GM21786 (cell line): ENCODE data around the gene SCRG1.
A peak's percentile ranks its signal among the peaks of the same experiment; 100 is the strongest.

Experiments
- ATAC-seq: cut with Tn5 transposase; IDR thresholded peaks from one replicate; pipeline ENCODE4 v1.9.1; 2021; ENCODE audit not compliant: unreplicated experiment

Gene SCRG1

DNA sequence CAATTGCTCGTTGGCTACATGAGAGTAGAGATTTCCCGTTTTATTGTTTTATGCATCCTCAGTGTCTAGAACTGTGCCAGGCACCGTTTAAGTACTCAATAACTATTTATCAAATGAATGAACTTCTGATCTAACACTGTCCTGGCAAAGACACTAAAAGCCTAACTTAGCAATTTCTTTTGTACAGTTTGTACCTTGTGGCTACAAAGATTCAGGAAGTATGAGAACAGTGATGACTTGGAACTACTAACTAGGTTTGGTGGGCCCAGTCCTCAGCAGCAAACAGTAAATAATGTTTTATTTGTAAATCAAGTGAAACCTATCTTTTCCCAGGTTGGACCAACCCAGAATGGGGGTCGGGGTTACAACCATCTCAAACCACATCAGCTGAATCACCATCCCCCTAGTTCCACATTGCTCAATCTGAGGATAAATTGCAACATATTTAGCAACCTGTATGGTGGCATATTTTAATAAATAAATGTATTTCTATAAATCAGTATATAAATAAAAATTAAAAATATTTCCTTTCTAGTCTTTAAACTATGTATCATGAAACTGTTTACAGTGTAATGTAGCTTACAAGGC lies 12.3 kb upstream of the SCRG1 start:
- ATAC-seq, result no peak

DNA sequence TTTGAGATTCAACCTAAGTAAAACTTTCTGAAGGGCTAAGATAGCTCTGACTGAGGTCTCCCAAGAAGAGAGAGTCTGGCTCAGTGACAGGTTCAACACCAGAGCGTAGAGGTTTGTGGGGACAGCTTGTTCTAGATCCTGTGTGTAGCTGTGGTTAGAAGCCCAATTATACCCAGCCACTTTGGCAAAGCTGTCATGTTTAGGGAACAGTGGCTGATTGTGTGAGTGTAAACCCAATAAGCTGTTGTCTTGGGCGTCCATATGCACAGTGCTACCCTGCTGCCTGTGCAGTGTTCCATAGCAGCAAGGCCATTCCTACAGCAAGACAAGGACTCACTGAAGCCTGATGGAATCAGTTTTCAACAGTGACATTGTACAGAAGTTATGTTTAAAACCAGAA lies 11.2 kb upstream of the SCRG1 start:
- no peak for ATAC-seq

DNA sequence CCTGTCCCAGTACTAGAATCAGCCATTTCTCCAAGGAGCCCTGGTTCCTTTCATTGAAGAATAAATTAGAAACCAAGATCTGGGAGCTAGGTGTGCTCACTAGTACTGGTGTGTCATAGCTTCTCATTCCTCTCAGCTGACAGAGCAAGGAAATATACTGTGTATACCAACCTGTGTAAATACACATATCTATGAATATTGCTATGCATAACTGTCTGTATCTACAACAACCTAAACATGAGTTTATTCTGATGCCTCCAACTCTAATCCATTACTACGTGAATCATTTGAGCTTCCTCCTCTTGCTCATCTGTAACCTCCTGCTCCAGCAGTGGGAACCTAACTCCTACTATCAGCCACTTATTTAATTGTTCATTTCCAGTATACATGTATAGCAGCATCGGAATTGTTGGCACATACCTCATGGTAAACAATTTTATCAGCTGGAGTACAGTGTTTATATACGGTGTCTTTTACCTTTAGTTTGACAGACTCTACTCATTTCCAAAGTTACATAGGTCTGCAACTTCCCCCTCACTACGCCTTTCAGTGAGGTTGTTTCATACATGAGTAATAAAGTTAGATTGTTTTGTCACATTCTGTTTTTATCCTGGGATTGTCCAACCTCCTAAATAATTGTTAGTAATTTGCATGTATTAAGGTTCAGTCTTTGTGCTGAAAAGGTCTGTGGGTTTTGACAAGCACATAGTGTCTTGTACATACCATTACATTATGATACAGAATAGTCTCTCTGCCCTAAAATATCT lies 7.1 kb upstream of the SCRG1 start:
- no peak for ATAC-seq

DNA sequence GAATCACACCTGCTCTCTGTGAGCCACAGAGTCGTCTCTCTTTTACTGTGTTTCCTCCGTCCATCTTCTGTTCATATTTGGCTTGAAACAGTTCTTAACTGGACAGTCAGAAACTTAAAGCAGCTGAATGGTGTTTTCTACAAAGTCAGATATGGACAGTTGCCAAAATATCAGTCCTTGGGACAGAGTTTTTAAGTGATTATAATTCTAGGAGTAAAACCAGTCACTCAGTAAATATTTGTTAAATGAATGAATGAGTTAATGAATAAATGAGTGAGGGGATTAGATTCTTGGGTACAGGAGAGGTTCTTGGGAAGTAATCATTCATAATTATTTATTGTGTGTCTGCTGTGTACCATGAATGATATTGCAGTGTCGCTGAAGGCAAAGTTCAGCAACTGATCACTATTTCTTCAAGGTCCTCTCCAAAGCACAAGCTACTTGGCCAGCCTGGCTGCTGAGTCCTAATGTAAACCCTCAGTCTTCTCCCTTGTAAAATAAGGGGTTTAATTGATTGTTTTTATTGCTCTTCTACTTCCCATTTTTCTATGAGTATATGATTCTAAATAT lies 5.5 kb upstream of the SCRG1 start:
- no peak for ATAC-seq

DNA sequence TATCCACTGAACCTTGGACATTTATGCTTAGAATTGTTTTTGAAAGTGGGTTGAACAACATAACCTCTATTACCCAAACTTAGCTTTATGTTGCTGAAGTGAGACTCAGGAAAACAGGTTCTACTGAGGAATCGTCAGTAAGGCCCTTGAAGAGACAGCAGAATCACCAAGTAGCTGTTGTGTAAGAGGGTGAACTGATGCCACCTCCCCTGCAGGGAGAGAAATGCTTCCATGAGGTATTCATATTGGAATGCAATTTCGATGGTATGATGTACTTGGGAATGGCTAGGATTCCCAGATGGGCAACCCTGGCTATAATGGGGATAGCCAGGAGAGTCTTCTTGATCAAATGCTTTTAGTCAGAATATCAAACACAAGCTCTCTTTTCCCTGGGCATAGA lies 4.1 kb upstream of the SCRG1 start:
- ATAC-seq, result no peak

DNA sequence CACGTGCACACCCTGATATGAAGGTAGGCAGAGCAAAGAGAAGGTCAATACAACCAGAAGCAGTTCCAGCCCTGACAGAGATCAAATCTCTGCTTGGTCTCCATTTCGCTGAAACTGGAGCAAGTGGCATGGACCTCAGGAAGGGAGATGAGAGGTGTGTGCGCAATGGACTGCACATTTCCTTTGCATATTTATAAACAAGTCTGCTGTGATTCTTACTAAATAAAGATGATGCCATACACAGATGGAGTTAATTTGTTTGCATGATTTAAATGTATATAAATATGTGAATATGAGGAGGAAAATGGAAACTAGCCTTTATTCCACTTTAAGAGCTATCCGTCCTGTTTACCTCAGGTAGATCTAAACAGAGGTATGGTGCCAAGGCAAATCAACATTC lies 2.1 kb upstream of the SCRG1 start:
- ATAC-seq, result no peak

DNA sequence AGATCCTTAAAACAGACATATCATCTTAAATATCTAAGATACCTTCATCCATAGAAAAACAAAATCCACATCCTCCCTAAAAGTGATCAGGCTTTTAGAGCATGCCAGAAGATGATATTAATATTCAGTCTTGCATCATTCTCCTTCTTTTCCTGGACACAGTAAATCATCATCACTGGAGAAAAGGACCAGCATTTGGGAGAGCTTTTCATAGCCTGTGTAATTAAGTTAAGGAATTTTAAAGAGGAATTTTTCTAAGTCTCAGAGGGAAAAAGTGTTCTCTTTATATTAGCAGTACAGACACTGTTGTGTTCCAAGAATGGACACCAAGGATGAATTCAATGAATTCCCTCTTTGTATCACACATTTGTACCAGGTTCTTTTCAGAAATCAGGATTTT lies 696 bp downstream of the SCRG1 start:
- no peak for ATAC-seq

DNA sequence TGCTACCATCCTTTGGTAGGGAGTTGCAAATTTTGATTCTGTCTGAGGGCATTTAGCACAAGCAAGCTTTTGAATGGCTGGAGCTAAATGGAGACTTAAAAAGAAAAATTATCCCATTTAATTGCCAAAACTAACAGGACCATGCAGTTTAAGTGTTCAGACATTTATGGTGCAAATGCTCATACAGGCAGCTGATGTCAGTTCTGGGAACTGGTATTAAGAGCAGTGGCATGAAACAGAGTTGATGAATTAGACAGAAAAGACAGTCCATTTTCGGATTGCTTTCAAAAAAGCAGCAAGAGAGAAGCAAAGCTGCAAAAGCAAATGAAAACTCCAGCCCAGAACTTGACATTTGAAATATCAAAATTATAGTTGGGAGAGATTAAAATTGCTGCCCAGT lies 1.3 kb downstream of the SCRG1 start:
- no peak for ATAC-seq

DNA sequence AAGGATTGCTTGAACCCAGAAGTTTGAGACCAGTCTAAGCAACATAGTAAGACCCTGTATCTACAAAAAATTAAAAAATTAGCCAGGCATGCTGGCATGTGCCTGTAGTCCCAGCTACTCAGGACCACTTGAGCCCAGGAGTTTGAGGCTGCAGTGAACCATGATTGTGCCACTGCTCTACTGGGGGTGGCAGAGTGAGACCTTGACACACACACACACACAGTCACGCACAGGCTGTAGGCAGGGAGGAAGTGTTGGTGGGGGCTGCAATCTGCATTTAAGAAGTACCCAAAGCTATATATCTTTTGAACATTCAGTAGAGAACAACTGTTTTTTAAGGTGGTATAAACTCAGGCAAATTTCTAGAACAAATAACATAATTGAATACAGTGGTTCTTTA lies 7.2 kb downstream of the SCRG1 start:
- ATAC-seq, result no peak

DNA sequence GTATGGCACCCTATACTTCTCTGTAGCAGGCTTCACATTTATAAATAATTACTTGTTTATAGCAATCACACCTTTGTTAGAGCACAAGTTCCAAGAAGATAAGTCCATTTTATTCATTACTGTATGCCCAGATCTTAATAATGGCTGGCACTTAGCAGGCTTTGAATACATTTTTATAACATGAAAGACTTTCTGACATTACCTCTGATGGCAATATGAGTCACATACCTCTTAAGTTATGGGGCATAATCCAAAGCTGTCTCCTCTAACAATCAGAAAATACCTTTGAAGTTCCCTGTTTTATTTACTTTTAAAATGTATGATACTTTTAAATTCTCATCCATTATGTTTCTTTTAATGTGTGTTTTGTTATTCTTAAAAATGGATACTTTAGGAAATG lies 12.2 kb downstream of the SCRG1 start:
- ATAC-seq, result no peak

DNA sequence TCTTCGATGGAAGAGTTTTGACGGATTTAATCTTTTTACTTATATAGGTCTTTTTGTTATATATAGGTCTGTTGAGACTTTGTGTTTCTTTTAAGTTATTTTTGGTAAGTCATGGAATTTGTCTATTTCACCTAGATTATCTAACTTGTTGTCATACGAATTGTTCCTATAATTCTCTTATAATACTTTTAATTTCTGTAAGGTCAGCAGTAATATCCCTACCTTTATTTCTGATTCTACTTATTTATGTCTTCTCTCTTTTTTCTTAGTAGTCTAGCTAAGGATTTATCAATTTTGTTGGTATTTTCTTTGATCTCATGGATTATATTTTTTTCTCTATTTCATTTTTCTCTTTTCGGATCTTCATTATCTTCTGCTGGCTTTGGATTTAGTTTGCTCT lies 16.6 kb downstream of the SCRG1 start:
- no peak for ATAC-seq

DNA sequence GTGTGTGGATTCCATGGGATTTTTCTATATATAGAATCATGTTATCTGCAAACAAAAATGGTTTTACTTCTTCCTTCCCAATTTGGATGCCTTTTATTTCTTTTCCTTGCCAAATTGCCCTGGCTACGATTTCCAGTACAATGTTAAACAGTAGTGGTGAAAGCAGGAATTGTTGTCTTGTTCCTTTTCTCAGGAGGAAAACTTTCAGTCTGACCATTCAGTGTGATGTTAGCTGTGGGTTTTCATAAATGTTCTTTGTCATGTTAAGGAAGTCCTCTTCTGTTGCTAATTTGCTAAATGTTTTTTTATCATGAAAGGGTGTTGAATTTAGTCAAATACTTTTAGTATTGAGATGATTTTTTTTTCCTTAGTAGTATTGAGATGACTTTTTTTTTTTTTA lies 17.3 kb downstream of the SCRG1 start:
- ATAC-seq, result no peak

DNA sequence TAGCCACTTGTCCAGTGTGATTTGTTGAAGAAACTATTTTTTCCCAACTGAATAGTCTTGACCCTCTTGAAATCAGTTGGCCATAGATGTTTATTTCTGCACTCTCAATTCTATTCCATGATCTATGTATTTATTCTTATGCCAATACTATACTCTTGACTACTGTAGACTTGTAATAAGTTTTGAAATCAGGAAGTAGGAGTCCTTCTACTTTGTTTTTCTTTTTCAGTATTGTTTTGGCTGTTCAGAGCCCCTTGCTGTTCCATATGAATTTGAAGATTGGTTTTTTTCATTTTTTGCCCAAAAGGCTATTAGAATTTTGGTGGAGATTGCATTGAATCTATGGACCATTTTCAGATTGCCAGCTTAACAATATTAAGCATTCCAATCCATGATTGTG lies 17.9 kb downstream of the SCRG1 start:
- peak; percentile 69 for ATAC-seq

DNA sequence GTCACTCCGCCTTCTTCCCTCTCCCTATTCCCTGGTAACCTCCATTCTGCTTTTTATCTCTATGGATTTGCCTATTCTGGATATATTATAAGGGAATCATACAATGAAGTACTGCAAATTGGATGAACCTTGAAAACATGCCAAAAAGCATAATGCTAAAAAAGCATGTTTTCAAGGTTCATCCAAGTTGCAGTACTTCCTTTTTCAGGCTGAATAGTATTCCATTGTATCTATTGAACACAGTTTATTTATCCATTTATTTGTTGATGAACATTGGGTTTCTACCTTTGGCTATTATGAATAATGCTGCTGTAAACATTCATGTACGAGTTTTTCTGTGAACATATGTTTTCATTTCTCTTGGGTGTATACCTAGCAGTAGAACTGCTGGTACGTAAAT lies 19.0 kb downstream of the SCRG1 start:
- ATAC-seq, result no peak

DNA sequence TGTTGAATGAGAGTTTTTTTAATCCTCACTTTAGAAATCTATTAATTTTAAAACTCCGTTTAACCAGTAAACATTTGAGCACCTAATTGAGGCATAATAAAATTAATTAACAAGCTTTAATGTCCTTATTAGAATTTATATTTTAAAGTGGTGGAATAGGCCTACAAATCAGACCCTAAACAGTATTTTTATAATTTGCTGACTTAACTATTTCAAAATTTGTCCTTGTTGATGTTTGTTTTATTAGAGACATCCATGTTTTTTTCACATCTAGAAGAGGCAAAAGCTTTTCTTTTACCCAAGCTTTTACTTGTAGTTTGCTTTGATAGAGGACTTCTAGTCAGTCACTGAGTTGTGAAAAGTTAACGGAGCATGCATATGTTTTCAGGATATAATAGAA lies 24.3 kb downstream of the SCRG1 start:
- no peak for ATAC-seq

DNA sequence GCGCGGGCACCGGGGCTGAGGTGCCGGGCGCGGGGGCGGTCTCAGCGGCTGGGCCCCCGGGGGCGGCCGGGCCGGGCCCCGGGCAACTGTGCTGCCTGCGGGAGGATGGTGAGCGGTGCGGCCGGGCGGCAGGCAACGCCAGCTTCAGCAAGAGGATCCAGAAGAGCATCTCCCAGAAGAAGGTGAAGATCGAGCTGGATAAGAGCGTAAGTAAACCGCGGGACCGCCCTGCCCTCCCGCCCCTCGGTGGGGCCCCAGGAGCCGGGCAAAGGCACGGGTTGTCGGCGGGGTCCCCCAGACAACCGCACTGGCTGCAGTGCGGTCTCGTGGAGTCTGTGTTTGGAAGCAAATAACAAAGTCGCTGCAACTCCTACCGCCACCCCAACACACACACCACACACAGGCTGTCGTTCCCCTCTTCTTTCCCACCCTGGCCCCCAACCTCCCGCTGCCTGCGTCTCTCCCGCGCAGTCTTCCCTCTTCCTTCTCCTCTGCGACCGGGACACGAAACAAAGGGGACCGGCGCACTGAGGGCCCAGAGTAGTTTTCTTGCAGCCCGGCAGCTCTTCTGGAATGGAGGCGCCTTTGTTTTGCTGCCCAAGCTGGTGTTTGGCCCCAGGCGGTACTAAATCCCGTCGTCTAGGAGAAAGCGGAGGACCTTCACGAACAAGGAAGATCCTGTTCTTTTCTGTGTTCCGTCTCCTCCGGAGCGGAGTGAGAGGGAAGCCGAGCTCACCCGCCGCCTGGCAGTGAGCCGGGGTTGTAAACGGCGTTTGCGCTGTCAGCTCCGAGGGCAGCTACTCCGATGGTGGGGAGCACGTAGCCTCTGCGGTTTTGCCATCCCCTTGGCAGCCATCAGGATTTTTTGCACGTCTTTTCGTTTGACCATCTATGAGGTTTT lies 27.4 kb downstream of the SCRG1 start:
- peak; percentile 15 for ATAC-seq

DNA sequence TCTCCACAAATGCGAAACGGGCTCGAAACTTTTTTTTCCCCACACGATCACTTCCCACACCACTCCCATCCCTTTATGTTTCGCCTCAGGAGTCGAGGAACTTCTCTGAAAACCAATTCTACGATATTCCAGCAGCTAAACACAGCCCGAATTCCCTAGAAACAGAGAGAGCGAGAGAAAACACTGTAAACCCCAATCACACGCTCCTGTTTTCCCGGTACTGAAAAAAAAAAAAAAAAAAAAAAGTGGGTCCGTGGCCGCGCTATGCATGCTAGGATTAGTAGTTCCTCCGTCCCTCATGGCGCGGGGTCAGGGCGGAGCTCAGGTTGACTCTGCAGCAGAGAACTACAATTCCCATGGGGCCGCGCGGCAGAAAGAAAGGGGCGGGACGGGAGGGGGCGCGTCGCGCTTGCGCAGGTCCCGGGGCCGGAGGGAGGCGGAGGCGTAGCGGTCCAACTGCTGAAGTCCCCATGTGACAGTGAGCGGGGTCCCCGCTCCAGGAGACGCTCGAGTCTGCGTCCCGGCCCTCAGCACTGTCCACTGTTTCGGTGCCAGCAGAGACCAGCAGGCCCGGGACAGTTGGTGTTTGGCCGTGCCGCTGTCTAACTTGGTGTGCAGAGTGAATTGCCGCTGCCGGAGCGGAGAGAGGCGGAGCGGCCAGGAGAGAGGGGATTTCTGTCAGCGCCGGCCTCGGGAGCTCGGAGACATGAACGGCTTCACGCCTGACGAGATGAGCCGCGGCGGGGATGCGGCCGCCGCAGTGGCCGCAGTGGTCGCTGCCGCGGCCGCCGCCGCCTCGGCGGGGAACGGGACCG lies 28.2 kb downstream of the SCRG1 start, which contains the start of gene SAP30:
SAP30 (plus strand) TSS at position 478 of the 815 bp plus-strand sequence; CDS start at position 707, 229 bp downstream.
- ATAC-seq, result peak; percentile 64

DNA sequence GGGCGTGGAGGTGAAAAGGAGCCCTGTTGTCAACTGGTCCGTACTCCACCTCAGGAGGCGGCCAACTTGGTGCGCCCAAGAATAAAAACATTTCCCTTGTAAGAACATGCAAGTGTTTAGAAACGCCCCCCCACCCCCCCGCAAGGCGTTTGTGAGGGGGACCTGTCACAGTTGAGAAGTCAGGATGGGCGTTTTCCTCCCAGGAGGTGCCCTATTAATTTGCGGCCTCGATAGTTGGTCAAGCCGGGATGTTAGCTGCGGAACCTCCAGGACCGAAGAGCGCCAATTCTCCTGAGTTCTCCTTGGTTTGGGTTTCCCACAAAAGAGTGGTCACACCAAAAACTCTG lies 28.8 kb downstream of the SCRG1 start:
- ATAC-seq, result peak; percentile 4

DNA sequence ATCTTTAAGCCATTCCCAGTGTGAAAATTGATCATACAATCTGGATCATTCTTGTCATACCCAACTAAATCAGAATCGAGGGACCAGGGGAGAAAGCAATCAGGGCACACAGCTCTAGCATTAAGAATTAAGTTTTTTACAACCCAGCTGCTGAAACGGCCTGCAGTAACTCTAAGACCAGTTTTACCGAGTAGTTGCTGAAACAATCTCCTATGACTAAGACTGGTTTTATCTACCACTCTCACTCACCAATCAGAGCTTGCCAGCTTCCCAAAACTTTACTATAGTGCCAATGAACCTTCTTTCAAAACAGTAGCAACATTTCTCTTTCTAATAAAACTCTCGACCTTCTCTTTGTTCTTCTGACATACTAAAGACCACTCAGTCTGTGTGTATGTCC lies 31.0 kb downstream of the SCRG1 start:
- no peak for ATAC-seq

DNA sequence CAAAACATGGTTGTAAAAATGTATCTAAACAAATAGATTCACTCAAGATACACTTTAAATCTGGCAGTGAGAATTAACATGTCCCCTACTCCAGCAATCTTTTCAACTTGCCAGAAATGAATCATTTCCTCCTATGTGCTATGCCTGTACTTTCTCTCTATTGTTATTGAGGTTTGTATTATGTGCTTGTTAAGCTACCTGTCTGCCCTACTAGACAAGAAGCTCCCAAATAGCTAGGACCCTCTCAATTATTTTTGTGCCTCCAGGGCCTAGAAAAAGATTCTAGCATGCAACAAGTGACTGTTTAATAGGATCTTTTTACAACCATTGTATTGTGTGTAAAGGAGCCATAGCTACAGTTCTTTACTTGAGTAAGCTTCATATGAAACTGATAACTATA lies 31.6 kb downstream of the SCRG1 start:
- peak; percentile 16 for ATAC-seq
